Retinal pigment epithelial cell (primary cell): ENCODE data around the gene XKRX.

Experiments used
- DNase-seq: peaks from one replicate; pipeline ENCODE4 v3.0.0-alpha.2; 2010; ENCODE audit warnings: low read depth
- H3K4me3 ChIP-seq: 2 replicates; pipeline ENCODE4 v1.5.1; 2011; ENCODE audit warnings: mild to moderate bottlenecking, low read length, control low read depth, moderate library complexity
- TF ChIP-seq, protein P1 (sequence below): conservative IDR thresholded peaks from 2 replicates; pipeline ENCODE4 v1.5.1; 2011; ENCODE audit warnings: low read depth, low read length, control low read depth, inconsistent platforms

The XKRX gene

DNA sequence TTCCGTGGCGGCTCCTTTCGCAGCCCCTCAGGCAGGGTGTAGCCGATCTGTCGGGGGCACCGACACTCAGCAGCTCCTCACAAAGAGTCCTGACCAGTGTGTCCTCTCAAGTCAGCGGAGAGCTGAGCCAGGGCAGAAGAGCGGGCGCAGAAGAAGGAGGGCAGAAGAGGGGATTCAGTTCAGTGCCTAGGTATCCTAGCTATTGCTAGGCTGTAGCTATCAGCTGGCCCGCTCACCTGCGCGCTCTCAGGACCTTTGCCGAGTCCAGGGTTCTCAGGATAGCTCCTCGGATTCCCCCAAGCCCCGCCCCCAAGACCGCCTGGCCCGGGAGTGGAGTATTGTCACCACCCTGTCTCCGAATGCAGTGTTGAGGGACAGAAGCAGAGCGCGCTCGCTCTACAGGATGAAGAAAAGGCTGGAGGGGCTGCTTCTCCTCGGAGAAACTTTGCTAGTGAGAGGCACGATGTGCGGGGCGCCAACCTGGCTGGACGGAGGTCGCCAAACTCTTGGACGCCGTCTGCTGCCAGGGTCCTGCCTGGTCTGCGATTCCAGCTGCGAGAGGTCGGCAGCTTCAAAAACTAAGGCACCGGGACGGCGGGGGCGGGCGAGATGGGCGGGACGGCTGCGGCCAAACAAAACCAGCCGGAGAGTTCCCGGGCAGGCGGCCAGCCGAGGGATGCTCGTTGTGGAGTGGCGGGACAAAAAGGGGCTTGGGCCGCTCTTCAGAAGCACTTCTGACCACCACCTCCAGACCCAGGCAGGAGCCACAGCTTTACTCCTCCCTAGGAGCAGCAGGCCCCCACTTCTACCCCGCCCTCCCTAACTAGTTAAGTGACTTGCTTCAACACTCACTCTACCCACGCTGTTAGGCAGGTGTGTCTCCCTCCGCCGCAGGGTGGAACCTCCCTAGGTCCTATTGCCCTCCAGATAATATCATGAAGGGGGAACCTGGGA is at the start of gene XKRX:
Gene XKRX (minus strand): TSS at position 258 of the 954 bp plus-strand sequence. CDS start 613 bp downstream, outside the sequence.
- DNase-seq = no peak
- TF ChIP-seq, protein P1, sequence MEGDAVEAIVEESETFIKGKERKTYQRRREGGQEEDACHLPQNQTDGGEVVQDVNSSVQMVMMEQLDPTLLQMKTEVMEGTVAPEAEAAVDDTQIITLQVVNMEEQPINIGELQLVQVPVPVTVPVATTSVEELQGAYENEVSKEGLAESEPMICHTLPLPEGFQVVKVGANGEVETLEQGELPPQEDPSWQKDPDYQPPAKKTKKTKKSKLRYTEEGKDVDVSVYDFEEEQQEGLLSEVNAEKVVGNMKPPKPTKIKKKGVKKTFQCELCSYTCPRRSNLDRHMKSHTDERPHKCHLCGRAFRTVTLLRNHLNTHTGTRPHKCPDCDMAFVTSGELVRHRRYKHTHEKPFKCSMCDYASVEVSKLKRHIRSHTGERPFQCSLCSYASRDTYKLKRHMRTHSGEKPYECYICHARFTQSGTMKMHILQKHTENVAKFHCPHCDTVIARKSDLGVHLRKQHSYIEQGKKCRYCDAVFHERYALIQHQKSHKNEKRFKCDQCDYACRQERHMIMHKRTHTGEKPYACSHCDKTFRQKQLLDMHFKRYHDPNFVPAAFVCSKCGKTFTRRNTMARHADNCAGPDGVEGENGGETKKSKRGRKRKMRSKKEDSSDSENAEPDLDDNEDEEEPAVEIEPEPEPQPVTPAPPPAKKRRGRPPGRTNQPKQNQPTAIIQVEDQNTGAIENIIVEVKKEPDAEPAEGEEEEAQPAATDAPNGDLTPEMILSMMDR = no peak
- peak within 1 kb of the TSS; percentile 46 for H3K4me3 ChIP-seq

DNA sequence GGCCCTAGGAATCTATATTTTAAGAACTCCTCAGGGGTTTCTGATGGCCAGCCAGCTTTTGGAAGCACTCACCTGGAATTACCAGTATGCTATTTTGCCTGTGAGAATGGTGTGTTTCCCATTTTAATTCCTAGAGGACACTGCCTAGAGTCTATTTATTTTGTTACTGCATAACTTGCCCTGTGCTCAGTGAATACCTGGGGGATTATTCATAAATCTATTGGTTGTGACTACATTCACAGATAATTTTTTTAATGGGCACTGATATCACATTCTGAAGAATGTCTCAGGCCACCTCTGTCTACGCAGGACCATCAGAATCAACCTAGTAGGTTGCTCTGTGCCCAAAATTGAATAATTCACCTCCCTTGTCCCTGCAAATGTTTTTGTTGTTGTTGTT is 47.5 kb upstream of the XKRX start:
- no peak for DNase-seq
- no peak overlapping the region for H3K4me3 ChIP-seq
- TF ChIP-seq, protein P1 = no peak

DNA sequence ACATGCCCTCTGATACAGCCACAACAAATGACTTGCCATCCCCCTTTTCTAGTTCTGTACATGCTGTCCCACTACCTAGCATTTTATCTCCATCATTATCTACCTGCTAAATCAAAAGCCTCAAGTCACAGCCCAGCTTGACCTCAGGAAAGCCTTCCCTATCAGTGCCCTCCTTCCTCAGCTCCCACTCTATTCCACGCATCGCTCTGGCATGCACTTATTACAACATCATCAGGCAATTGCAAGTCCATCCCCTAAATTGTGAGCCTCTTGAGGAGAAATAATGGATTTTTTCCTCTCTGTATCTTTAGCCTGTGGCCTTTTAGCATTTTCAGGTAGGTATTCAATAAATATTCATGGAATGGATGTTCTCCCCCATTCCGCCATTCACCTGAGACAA is 46.5 kb upstream of the XKRX start:
- TF ChIP-seq, protein P1 = no peak
- DNase-seq = no peak

DNA sequence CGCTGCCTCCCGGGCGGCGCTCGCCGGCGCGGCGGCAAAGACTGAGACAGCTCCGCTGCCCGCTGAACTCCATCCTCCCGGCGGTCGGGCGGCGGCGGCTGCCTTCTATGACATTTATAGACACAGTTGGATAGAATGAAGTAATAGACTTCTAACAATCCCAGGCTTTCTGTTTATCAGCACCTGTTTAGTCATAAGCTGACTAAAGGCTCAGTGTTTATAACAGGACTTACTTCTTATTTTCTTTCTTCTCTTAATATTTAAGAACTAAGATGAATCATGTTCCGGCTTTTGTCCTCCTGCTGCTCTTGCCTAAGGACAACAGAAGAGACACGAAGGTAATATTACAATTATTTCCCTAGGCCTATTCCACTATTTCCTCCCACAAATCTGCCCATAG is 44.7 kb upstream of the XKRX start:
- DNase-seq = no peak
- H3K4me3 ChIP-seq = no peak overlapping the region
- TF ChIP-seq, protein P1 = no peak

More for the DNA sequence above, 46.5 kb upstream of the XKRX start:
- H3K4me3 ChIP-seq = no peak overlapping the region

DNA sequence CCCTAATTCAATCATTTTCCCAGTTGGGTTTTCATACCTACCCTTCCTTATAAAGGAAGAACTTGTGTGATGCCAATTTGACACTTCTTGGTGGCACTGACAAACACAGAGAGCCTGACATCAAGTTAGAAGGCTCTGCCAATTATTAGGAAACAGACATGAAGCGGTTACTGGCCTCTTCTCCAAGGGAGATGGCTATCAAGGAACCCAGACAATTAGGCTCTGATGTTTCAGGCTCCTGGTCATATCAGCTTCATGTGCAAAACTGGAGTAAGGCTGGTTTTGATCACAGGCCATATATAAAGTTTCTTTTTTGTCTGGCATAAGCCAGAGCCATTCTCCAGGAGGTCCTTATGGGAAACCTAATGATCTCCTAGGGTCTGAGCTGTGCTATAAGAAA is 41.2 kb upstream of the XKRX start:
- no peak for DNase-seq
- H3K4me3 ChIP-seq = no peak overlapping the region
- TF ChIP-seq, protein P1 = no peak

DNA sequence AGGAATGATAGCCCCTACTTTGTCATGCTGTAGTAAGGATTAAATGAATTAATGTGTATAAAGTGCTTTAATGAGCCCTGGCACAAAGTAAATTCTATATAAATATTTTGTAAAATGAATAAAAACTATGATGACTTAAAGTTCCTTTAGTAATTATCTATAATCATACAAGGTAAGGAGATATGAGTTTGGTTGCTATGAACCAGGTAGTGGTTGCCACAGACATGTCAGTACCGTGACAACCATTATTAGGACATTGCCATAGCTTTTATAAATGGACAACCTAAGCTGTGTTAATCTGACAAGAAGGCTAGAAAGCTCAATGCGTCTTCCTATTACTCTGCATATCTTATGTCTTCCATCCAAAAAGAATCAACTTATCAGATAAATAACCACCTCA is 40.7 kb upstream of the XKRX start, which contains the start of gene ARL13A:
Gene ARL13A (plus strand): TSS at position 301 of the 400 bp plus-strand sequence. CDS start 3,982 bp downstream, outside the sequence.
- H3K4me3 ChIP-seq = no peak within 1 kb of the TSS
- DNase-seq = no peak
- TF ChIP-seq, protein P1 = no peak

DNA sequence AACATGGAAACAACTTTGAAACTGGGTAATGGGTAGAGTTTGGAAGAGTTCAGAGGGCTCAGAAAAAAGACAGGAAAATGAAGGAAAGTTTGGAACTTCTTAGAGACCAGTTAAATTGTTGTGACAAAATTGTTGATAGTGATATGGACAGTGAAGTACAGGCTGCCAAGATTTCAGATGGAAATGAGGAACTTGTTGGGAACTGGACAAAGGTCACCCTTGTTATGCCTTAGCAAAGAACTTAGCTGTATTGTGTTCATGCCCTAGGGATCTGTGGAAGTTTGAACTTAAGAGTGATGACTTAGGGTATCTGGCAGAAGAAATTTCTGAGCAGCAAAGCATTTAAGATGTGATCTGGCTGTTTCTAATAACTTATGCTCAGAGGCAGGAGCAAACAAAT is 35.6 kb upstream of the XKRX start:
- DNase-seq = no peak
- H3K4me3 ChIP-seq = no peak overlapping the region
- TF ChIP-seq, protein P1 = no peak
